Measurements from ENCODE around the gene EFNB2. TPM values are rescaled to one million over a fixed set of nuclear protein-coding genes. Genes with fewer than 3 reads are reported as not detected.

EFNB2 gene
- total RNA-seq, 4 donors from 2014 or later: 10.0 to 20.2 (median 17.5) TPM

- 88% methylated on average over 19 of the region's 20 CpGs for WGBS
- Histone ChIP-seq H3K27ac (replicated peaks in 1 of 4) (peak overlapping the region in 2 of 4 donors; percentile 16 to 29), H3K4me1 (peaks cover 11 to 33% (median 17%) of the 10 kb centered on the region in 4 donors), H3K9me3 (no peaks in the 10 kb centered on the region), H3K4me3 (no peak overlapping the region), H3K27me3 (no peaks in the 10 kb centered on the region), H3K36me3 (no peaks in the 10 kb centered on the region)
- TF ChIP-seq EP300 (IDR thresholded peaks at IDR 0.05): no peak
- TF ChIP-seq POLR2AphosphoS5 (IDR thresholded peaks at IDR 0.05): no peak
- TF ChIP-seq CTCF (IDR thresholded peaks at IDR 0.05): no peak
- TF ChIP-seq POLR2A (IDR thresholded peaks at IDR 0.05; ENCODE audit: low read depth): no peak
- no peak for DNase-seq (ENCODE audit: extremely low spot score)
- intact Hi-C loops (cut with DNase I): no loop called here
These were observed 66.5 kb downstream of the EFNB2 start for GRCh38 chr13:106468744-106469590.

GRCh38 chr13:106468207-106468606 is 67.3 kb downstream of the EFNB2 start:
- Histone ChIP-seq H3K27me3 (no peaks in the 10 kb centered on the region), H3K4me3 (no peak overlapping the region), H3K4me1 (peaks cover 11 to 33% (median 17%) of the 10 kb centered on the region in 4 donors), H3K9me3 (no peaks in the 10 kb centered on the region), H3K27ac (replicated peaks in 1 of 4) (peak overlapping the region in 3 of 4 donors; percentile 16 to 31 (median 29)), H3K36me3 (no peaks in the 10 kb centered on the region)
- intact Hi-C loops (cut with DNase I): no loop called here
- DNase-seq (ENCODE audit: extremely low spot score): no peak
- TF ChIP-seq CTCF (IDR thresholded peaks at IDR 0.05): no peak
- no peak for TF ChIP-seq POLR2AphosphoS5 (IDR thresholded peaks at IDR 0.05)
- TF ChIP-seq EP300 (IDR thresholded peaks at IDR 0.05): no peak
- TF ChIP-seq POLR2A (IDR thresholded peaks at IDR 0.05; ENCODE audit: low read depth): no peak
- 71% methylated on average over 7 of the region's 7 CpGs for WGBS

GRCh38 chr13:106467427-106468122 is 67.9 kb downstream of the EFNB2 start:
- no peaks in the 10 kb centered on the region for H3K36me3 ChIP-seq
- H3K9me3 ChIP-seq: no peaks in the 10 kb centered on the region
- H3K4me1 ChIP-seq: peaks cover 6 to 29% (median 12%) of the 10 kb centered on the region in 4 donors
- 85% methylated on average over 10 of the region's 10 CpGs for WGBS
- intact Hi-C loops (cut with DNase I): no loop called here
- H3K27ac ChIP-seq (replicated peaks in 1 of 4): peak overlapping the region in 3 of 4 donors; percentile 16 to 31 (median 29)
- no peak overlapping the region for H3K4me3 ChIP-seq
- no peak for DNase-seq (ENCODE audit: extremely low spot score)
- TF ChIP-seq CTCF (IDR thresholded peaks at IDR 0.05) (no peak), POLR2A (IDR thresholded peaks at IDR 0.05; ENCODE audit: low read depth) (no peak), POLR2AphosphoS5 (IDR thresholded peaks at IDR 0.05) (no peak)
- no peaks in the 10 kb centered on the region for H3K27me3 ChIP-seq

GRCh38 chr13:106466691-106467426 is 68.6 kb downstream of the EFNB2 start:
- no peak overlapping the region for H3K4me3 ChIP-seq
- H3K27me3 ChIP-seq: no peaks in the 10 kb centered on the region
- no peak overlapping the region for H3K27ac ChIP-seq (replicated peaks in 1 of 4)
- TF ChIP-seq POLR2AphosphoS5 (IDR thresholded peaks at IDR 0.05): no peak
- TF ChIP-seq CTCF (IDR thresholded peaks at IDR 0.05): no peak
- no peak for TF ChIP-seq POLR2A (IDR thresholded peaks at IDR 0.05; ENCODE audit: low read depth)
- H3K36me3 ChIP-seq: no peaks in the 10 kb centered on the region
- intact Hi-C loops (cut with DNase I): no loop called here
- no peaks in the 10 kb centered on the region for H3K9me3 ChIP-seq
- DNase-seq (ENCODE audit: extremely low spot score): no peak
- WGBS: 91% methylated on average over 7 of the region's 7 CpGs
- peaks cover 0 to 22% (median 5%) of the 10 kb centered on the region in 4 donors for H3K4me1 ChIP-seq

Data from esophagus muscularis mucosa (tissue), 4 donors.